Trophoblast cell (in vitro differentiated cells and primary cell): ENCODE data around the gene NDUFA12.

Experiments used
- DNase-seq, 2 donors: peaks; one replicate each; pipeline ENCODE4 v3.0.0-alpha.2; 2016
- H2AFZ ChIP-seq: 2 replicates; pipeline ENCODE4 v1.6.1; 2013; ENCODE audit warnings: low read length, moderate library complexity, mild to moderate bottlenecking; ENCODE audit not compliant: insufficient read depth, poor library complexity
- H2AK5ac ChIP-seq: 2 replicates; pipeline ENCODE4 v1.6.1; 2013; ENCODE audit warnings: mild to moderate bottlenecking, low read length
- H2BK120ac ChIP-seq: 2 replicates; pipeline ENCODE4 v1.6.1; 2013; ENCODE audit warnings: low read length, mild to moderate bottlenecking, moderate library complexity; ENCODE audit not compliant: insufficient read depth, poor library complexity
- H2BK12ac ChIP-seq: 2 replicates; pipeline ENCODE4 v1.6.1; 2013; ENCODE audit warnings: mild to moderate bottlenecking, low read length, moderate library complexity
- H2BK5ac ChIP-seq: 2 replicates; pipeline ENCODE4 v1.6.1; 2013; ENCODE audit warnings: low read length, low read depth, moderate library complexity, mild to moderate bottlenecking; ENCODE audit not compliant: poor library complexity
- H3K14ac ChIP-seq: 2 replicates; pipeline ENCODE4 v1.6.1; 2013; ENCODE audit warnings: mild to moderate bottlenecking, low read length
- H3K18ac ChIP-seq: 2 replicates; pipeline ENCODE4 v1.6.1; 2013; ENCODE audit warnings: mild to moderate bottlenecking, low read length
- H3K23ac ChIP-seq: 2 replicates; pipeline ENCODE4 v1.6.1; 2013; ENCODE audit warnings: low read length
- H3K27ac ChIP-seq: 2 replicates; pipeline ENCODE4 v1.5.1; 2013; ENCODE audit warnings: low read depth, mild to moderate bottlenecking, inconsistent platforms, low read length, moderate library complexity
- H3K27me3 ChIP-seq: 2 replicates; pipeline ENCODE4 v1.6.1; 2013; ENCODE audit warnings: inconsistent platforms, mild to moderate bottlenecking, low read length, moderate library complexity; ENCODE audit not compliant: insufficient read depth
- H3K36me3 ChIP-seq, 2 experiments: 1 replicate in 1 of 2; 2 replicates in 1 of 2; pipeline ENCODE4 v1.6.1; 2013; ENCODE audit warnings: low read length in 2 of 2, mild to moderate bottlenecking in 2 of 2, moderate library complexity in 1 of 2; ENCODE audit not compliant: insufficient read depth in 2 of 2, control insufficient read depth in 1 of 2
- H3K4ac ChIP-seq: 2 replicates; pipeline ENCODE4 v1.6.1; 2013; ENCODE audit warnings: low read depth, mild to moderate bottlenecking, low read length, moderate library complexity
- H3K4me1 ChIP-seq, 2 experiments: 1 replicate in 1 of 2; 2 replicates in 1 of 2; pipeline ENCODE4 v1.6.1; 2013; ENCODE audit warnings: low read length in 2 of 2, mild to moderate bottlenecking in 2 of 2, moderate library complexity in 1 of 2; ENCODE audit not compliant: insufficient read depth in 2 of 2, control insufficient read depth in 1 of 2
- H3K4me2 ChIP-seq: 2 replicates; pipeline ENCODE4 v1.6.1; 2013; ENCODE audit warnings: inconsistent platforms, mild to moderate bottlenecking, low read length, moderate library complexity
- H3K4me3 ChIP-seq: 2 replicates; pipeline ENCODE4 v1.5.1; 2013; ENCODE audit warnings: mild to moderate bottlenecking, low read depth, low read length, inconsistent platforms
- H3K79me1 ChIP-seq: one replicate; pipeline ENCODE4 v1.6.1; 2013; ENCODE audit warnings: low read length
- H3K79me2 ChIP-seq: 2 replicates; pipeline ENCODE4 v1.6.1; 2013; ENCODE audit warnings: low read length, mild to moderate bottlenecking; ENCODE audit not compliant: control insufficient read depth, insufficient read depth, poor library complexity
- H3K9ac ChIP-seq: 2 replicates; pipeline ENCODE4 v1.6.1; 2013; ENCODE audit warnings: mild to moderate bottlenecking, low read length
- H3K9me3 ChIP-seq: 2 replicates; pipeline ENCODE4 v1.6.1; 2013; ENCODE audit warnings: low read depth, mild to moderate bottlenecking, control low read depth, inconsistent platforms, low read length; ENCODE audit not compliant: insufficient read depth
- H4K12ac ChIP-seq: 2 replicates; pipeline ENCODE4 v1.6.1; 2013; ENCODE audit warnings: low read depth, mild to moderate bottlenecking, low read length, moderate library complexity
- H4K8ac ChIP-seq: 2 replicates; pipeline ENCODE4 v1.6.1; 2013; ENCODE audit warnings: low read depth, mild to moderate bottlenecking, low read length, moderate library complexity
- H4K91ac ChIP-seq: one replicate; pipeline ENCODE4 v1.6.1; 2013; ENCODE audit warnings: low read depth, mild to moderate bottlenecking, low read length, moderate library complexity
- WGBS: extraction: QIAGEN DNeasy Blood & Tissue Kit; methylation state at CpG from one replicate; pipeline ENCODE4 v1.1.7; 2013; ENCODE audit warnings: missing lambda C conversion rate; ENCODE audit not compliant: insufficient read length, insufficient coverage; ENCODE audit errors: extremely low coverage; 5-methylcytosine and 5-hydroxymethylcytosine counted together

NDUFA12 gene

GRCh38 chr12:94952325-94952724 is 51.2 kb downstream of the NDUFA12 start:
- Histone ChIP-seq H3K18ac (no peak overlapping the region), H3K9ac (no peak overlapping the region), H3K4ac (no peak overlapping the region), H3K23ac (no peak overlapping the region), H3K9me3 (no peaks in the 10 kb centered on the region), H4K91ac (no peak overlapping the region), H3K27me3 (no peaks in the 10 kb centered on the region), H3K4me3 (no peak overlapping the region), H2AK5ac (no peak overlapping the region), H3K79me1 (peaks cover 2% of the 10 kb centered on the region), H2AFZ (no peak overlapping the region), H3K79me2 (no peaks in the 10 kb centered on the region), H4K12ac (no peak overlapping the region), H3K27ac (no peak overlapping the region), H2BK120ac (no peak overlapping the region), H4K8ac (no peak overlapping the region), H3K4me1 (peaks cover 4 to 7% of the 10 kb centered on the region in 2 experiments), H2BK5ac (no peak overlapping the region), H3K14ac (no peak overlapping the region), H3K36me3 (no peaks in the 10 kb centered on the region), H2BK12ac (no peak overlapping the region), H3K4me2 (no peak overlapping the region)
- no CpG with 5 or more reads among the region's 2 CpGs for WGBS
- DNase-seq: no peak

DNA sequence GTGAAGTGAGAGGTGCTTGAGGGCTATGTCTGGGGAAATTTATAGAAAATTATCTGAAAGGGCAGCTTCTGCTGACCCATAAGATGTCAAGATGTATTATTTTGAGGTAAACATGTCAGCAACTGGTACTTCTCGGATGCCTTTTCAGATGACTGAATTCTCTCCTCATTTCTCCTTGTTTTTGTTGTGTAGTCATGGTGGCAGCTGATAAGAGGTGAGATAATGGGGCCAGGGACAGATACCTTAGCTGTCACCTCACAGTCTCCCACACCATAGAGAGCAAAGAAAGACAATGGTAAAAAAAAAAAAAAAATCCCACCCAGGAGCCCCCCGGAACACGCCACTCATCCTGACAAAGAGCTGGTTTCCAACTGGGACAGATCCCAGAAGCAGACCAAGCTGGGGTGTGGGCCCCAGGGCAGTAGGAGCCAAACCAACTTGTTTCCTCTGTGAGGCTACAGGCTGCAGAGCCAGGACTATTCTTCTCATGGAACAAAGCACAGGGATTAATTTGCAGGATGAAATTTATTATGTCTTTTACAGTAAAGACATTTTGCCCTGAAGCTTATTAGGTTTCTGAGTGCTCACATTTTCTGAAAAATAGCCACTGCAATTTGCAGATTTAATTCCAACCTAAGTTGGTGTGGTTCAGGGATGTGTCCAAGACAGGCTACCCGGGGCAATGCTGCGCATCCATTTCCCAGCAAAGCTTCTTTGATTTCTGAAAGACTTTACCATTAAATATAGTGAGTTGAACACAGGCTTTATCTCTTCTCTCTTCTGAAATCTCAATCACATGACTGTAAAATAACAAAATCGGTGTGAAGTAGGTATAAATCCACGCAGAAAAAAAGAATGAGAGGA is 52.2 kb downstream of the NDUFA12 start:
- H3K79me2 ChIP-seq: no peaks in the 10 kb centered on the region
- no peak overlapping the region for H2BK5ac ChIP-seq
- H3K27ac ChIP-seq: peak overlapping the region; percentile 20
- no peaks in the 10 kb centered on the region for H3K36me3 ChIP-seq
- no peak overlapping the region for H3K9ac ChIP-seq
- no CpG with 5 or more reads among the region's 7 CpGs for WGBS
- no peak overlapping the region for H2AK5ac ChIP-seq
- peaks cover 2% of the 10 kb centered on the region for H3K79me1 ChIP-seq
- no peak overlapping the region for H3K14ac ChIP-seq
- no peak overlapping the region for H3K4me3 ChIP-seq
- DNase-seq: peak; percentile 33 to 80
- no peak overlapping the region for H2AFZ ChIP-seq
- no peak overlapping the region for H3K4ac ChIP-seq
- H4K12ac ChIP-seq: no peak overlapping the region
- H3K9me3 ChIP-seq: no peaks in the 10 kb centered on the region
- H2BK12ac ChIP-seq: no peak overlapping the region
- no peak overlapping the region for H3K23ac ChIP-seq
- no peak overlapping the region for H3K18ac ChIP-seq
- H3K4me2 ChIP-seq: no peak overlapping the region
- H3K4me1 ChIP-seq: peaks cover 4 to 7% of the 10 kb centered on the region in 2 experiments
- H3K27me3 ChIP-seq: no peaks in the 10 kb centered on the region
- H4K8ac ChIP-seq: no peak overlapping the region
- no peak overlapping the region for H2BK120ac ChIP-seq
- H4K91ac ChIP-seq: no peak overlapping the region

- Histone ChIP-seq H3K4me3 (no peak overlapping the region), H3K9me3 (no peaks in the 10 kb centered on the region), H2BK5ac (no peak overlapping the region), H3K4me2 (no peak overlapping the region), H2BK120ac (no peak overlapping the region), H3K23ac (no peak overlapping the region), H3K9ac (no peak overlapping the region), H4K8ac (no peak overlapping the region), H4K91ac (peak overlapping the region; percentile 5), H3K14ac (no peak overlapping the region), H3K4ac (no peak overlapping the region), H3K79me2 (no peaks in the 10 kb centered on the region), H2AFZ (no peak overlapping the region), H2AK5ac (no peak overlapping the region), H3K27ac (no peak overlapping the region), H3K79me1 (no peaks in the 10 kb centered on the region), H3K4me1 (peaks cover 0 to 7% of the 10 kb centered on the region in 2 experiments), H2BK12ac (no peak overlapping the region), H3K18ac (no peak overlapping the region), H3K27me3 (no peaks in the 10 kb centered on the region), H4K12ac (no peak overlapping the region), H3K36me3 (no peaks in the 10 kb centered on the region)
- WGBS: no CpG with 5 or more reads among the region's 6 CpGs
- no peak for DNase-seq
These were observed 55.2 kb downstream of the NDUFA12 start for GRCh38 chr12:94948232-94948810.

- H4K91ac ChIP-seq: no peak overlapping the region
- no peak overlapping the region for H3K4me2 ChIP-seq
- no peaks in the 10 kb centered on the region for H3K79me2 ChIP-seq
- H3K4me3 ChIP-seq: no peak overlapping the region
- WGBS: no CpG with 5 or more reads among the region's 3 CpGs
- no peak overlapping the region for H4K8ac ChIP-seq
- no peak overlapping the region for H3K14ac ChIP-seq
- H3K18ac ChIP-seq: no peak overlapping the region
- H3K36me3 ChIP-seq: no peaks in the 10 kb centered on the region
- no peak overlapping the region for H3K9ac ChIP-seq
- H3K79me1 ChIP-seq: no peaks in the 10 kb centered on the region
- no peaks in the 10 kb centered on the region for H3K27me3 ChIP-seq
- H3K4me1 ChIP-seq: no peaks in the 10 kb centered on the region
- no peak overlapping the region for H3K27ac ChIP-seq
- no peak overlapping the region for H2BK5ac ChIP-seq
- H2AFZ ChIP-seq: no peak overlapping the region
- H2BK12ac ChIP-seq: no peak overlapping the region
- H3K23ac ChIP-seq: no peak overlapping the region
- no peak overlapping the region for H4K12ac ChIP-seq
- H3K4ac ChIP-seq: no peak overlapping the region
- DNase-seq: peak; percentile 87 to 88
- H2AK5ac ChIP-seq: no peak overlapping the region
- H2BK120ac ChIP-seq: no peak overlapping the region
- H3K9me3 ChIP-seq: no peaks in the 10 kb centered on the region
These were observed 60.8 kb downstream of the NDUFA12 start for GRCh38 chr12:94942663-94943062.
